GM12873 (cell line): ENCODE results near the gene LCK.

Source experiments
- CTCF ChIP-seq: IDR thresholded peaks from 2 replicates; pipeline ENCODE4 v1.5.1; 2012; ENCODE audit warnings: low read depth, mild to moderate bottlenecking, moderate library complexity, low read length, control low read depth; ENCODE audit not compliant: insufficient read depth; ENCODE audit errors: missing control alignments

LCK gene

GRCh38 chr1:32286763-32287162, 35.7 kb downstream of the LCK start:
- TF ChIP-seq CTCF, result no peak

GRCh38 chr1:32289256-32289655, 38.2 kb downstream of the LCK start:
- no peak for TF ChIP-seq CTCF

GRCh38 chr1:32291145-32291707, 40.2 kb downstream of the LCK start:
- no peak for TF ChIP-seq CTCF

- TF ChIP-seq CTCF, result no peak
These were observed 40.9 kb downstream of the LCK start, which contains the start of gene HDAC1 for GRCh38 chr1:32291708-32292538. Gene HDAC1 (plus strand): TSS chr1:32292083. CDS start chr1:32292170, 87 bp downstream.

- no peak for TF ChIP-seq CTCF
These were observed 48.3 kb downstream of the LCK start for GRCh38 chr1:32299327-32299726.

- no peak for TF ChIP-seq CTCF
These were observed 52.3 kb downstream of the LCK start for GRCh38 chr1:32303358-32303757.

GRCh38 chr1:32303997-32304622, 53.0 kb downstream of the LCK start:
- no peak for TF ChIP-seq CTCF
